Duodenal mucosa (tissue), 2 donors: ENCODE measurements around the gene UBXN4.
A peak's percentile ranks its signal among the peaks of the same experiment; 100 is the strongest.
"Not testable (repeated sequence)": the region's sequence is repeated elsewhere in the genome, so short reads cannot be mapped to it uniquely, and the experiment has no call there.

Experiments
- H3K27ac ChIP-seq: one replicate; pipeline ENCODE4 v1.7.0; 2013; ENCODE audit warnings: low read depth, low read length
- H3K27me3 ChIP-seq, 2 donors: one replicate each; pipeline ENCODE4 v1.7.0; 2013; ENCODE audit warnings: low read length in 2 of 2, control low read depth in 1 of 2; ENCODE audit not compliant: insufficient read depth in 2 of 2, control insufficient read depth in 1 of 2
- H3K36me3 ChIP-seq, 2 donors: one replicate each; pipeline ENCODE4 v1.7.0; 2013; ENCODE audit warnings: low read length in 2 of 2, control low read depth in 1 of 2; ENCODE audit not compliant: insufficient read depth in 2 of 2, control insufficient read depth in 1 of 2
- H3K4me1 ChIP-seq, 2 donors: one replicate each; pipeline ENCODE4 v1.7.0; 2013; ENCODE audit warnings: low read length in 2 of 2, control low read depth in 1 of 2; ENCODE audit not compliant: insufficient read depth in 2 of 2, control insufficient read depth in 1 of 2
- H3K4me3 ChIP-seq, 2 donors: one replicate each; pipeline ENCODE4 v1.7.0; 2013; ENCODE audit warnings: low read length in 2 of 2, low read depth in 1 of 2
- H3K9ac ChIP-seq, 2 donors: one replicate each; pipeline ENCODE4 v1.7.0; 2013; ENCODE audit warnings: low read length in 2 of 2, low read depth in 1 of 2
- H3K9me3 ChIP-seq, 2 donors: one replicate each; pipeline ENCODE4 v1.7.0; 2013; ENCODE audit warnings: low read length in 2 of 2, control low read depth in 1 of 2; ENCODE audit not compliant: control insufficient read depth in 1 of 2

Gene UBXN4

GRCh38 chr2:135741395-135742324 lies at the start of gene UBXN4:
TSS of gene UBXN4 (plus strand) at chr2:135741855. CDS start at chr2:135741930, 75 bp downstream.
- Histone ChIP-seq H3K4me3 (peak within 1 kb of the TSS; percentile 94 to 97), H3K36me3 (no peaks in the 10 kb centered on the region), H3K9ac (peak within 1 kb of the TSS; percentile 98 to 99), H3K9me3 (no peaks in the 10 kb centered on the region), H3K4me1 (peaks cover 9 to 13% of the 10 kb centered on the region in 2 donors), H3K27ac (peak within 1 kb of the TSS; percentile 99), H3K27me3 (no peaks in the 10 kb centered on the region)

GRCh38 chr2:135694711-135695110 lies 46.9 kb upstream of the UBXN4 start:
- Histone ChIP-seq H3K9me3 (no peaks in the 10 kb centered on the region), H3K27me3 (no peaks in the 10 kb centered on the region), H3K9ac (no peak overlapping the region), H3K36me3 (no peaks in the 10 kb centered on the region), H3K4me3 (no peak overlapping the region), H3K4me1 (no peaks in the 10 kb centered on the region), H3K27ac (no peak overlapping the region)

GRCh38 chr2:135698838-135699237 lies 42.8 kb upstream of the UBXN4 start:
- Histone ChIP-seq H3K27me3 (no peaks in the 10 kb centered on the region), H3K4me1 (peaks cover 0 to 3% of the 10 kb centered on the region in 2 donors), H3K36me3 (peaks cover 0 to 5% of the 10 kb centered on the region in 2 donors), H3K9me3 (no peaks in the 10 kb centered on the region), H3K4me3 (no peak overlapping the region), H3K9ac (no peak overlapping the region), H3K27ac (no peak overlapping the region)

GRCh38 chr2:135701442-135701841 lies 40.2 kb upstream of the UBXN4 start:
- Histone ChIP-seq H3K9ac (no peak overlapping the region), H3K36me3 (peaks cover 0 to 5% of the 10 kb centered on the region in 2 donors), H3K4me1 (peaks cover 0 to 3% of the 10 kb centered on the region in 2 donors)

GRCh38 chr2:135703300-135703699 lies 38.4 kb upstream of the UBXN4 start:
- Histone ChIP-seq H3K27ac (no peak overlapping the region), H3K4me3 (no peak overlapping the region), H3K9me3 (no peaks in the 10 kb centered on the region), H3K9ac (no peak overlapping the region), H3K36me3 (peaks cover 0 to 5% of the 10 kb centered on the region in 2 donors), H3K4me1 (peaks cover 0 to 3% of the 10 kb centered on the region in 2 donors), H3K27me3 (no peaks in the 10 kb centered on the region)

More at GRCh38 chr2:135701442-135701841, 40.2 kb upstream of the UBXN4 start:
- Histone ChIP-seq H3K27me3 (no peaks in the 10 kb centered on the region), H3K27ac (no peak overlapping the region), H3K4me3 (no peak overlapping the region), H3K9me3 (no peaks in the 10 kb centered on the region)

GRCh38 chr2:135704075-135704474 lies 37.6 kb upstream of the UBXN4 start:
- H3K27me3 ChIP-seq, H3K9me3 ChIP-seq, H3K9ac ChIP-seq, H3K4me1 ChIP-seq, H3K27ac ChIP-seq, H3K4me3 ChIP-seq, H3K36me3 ChIP-seq: not testable (repeated sequence)

- H3K4me1 ChIP-seq: peaks cover 0 to under 1% of the 10 kb centered on the region in 2 donors
- no peaks in the 10 kb centered on the region for H3K36me3 ChIP-seq
- H3K27me3 ChIP-seq: no peaks in the 10 kb centered on the region
- no peak overlapping the region for H3K9ac ChIP-seq
- H3K4me3 ChIP-seq: no peak overlapping the region
- H3K9me3 ChIP-seq: no peaks in the 10 kb centered on the region
- no peak overlapping the region for H3K27ac ChIP-seq
Observed at GRCh38 chr2:135708159-135708558, 33.5 kb upstream of the UBXN4 start.

- Histone ChIP-seq H3K27ac (no peak overlapping the region), H3K36me3 (peaks cover 0 to 2% of the 10 kb centered on the region in 2 donors), H3K4me1 (no peaks in the 10 kb centered on the region), H3K9me3 (no peaks in the 10 kb centered on the region), H3K27me3 (no peaks in the 10 kb centered on the region), H3K4me3 (no peak overlapping the region), H3K9ac (no peak overlapping the region)
Observed at GRCh38 chr2:135709992-135710391, 31.7 kb upstream of the UBXN4 start.

GRCh38 chr2:135715086-135715485 lies 26.6 kb upstream of the UBXN4 start:
- not testable (repeated sequence) for H3K27ac ChIP-seq, H3K27me3 ChIP-seq, H3K4me3 ChIP-seq, H3K9me3 ChIP-seq, H3K4me1 ChIP-seq, H3K9ac ChIP-seq
- H3K36me3 ChIP-seq: peaks cover 0 to 24% of the 10 kb centered on the region in 2 donors

GRCh38 chr2:135728064-135728743 lies 13.5 kb upstream of the UBXN4 start:
- Histone ChIP-seq H3K9ac (no peak overlapping the region), H3K4me1 (no peaks in the 10 kb centered on the region), H3K27me3 (no peaks in the 10 kb centered on the region), H3K27ac (no peak overlapping the region), H3K36me3 (peaks cover 3 to 10% of the 10 kb centered on the region in 2 donors), H3K9me3 (no peaks in the 10 kb centered on the region), H3K4me3 (no peak overlapping the region)
